Transverse colon (tissue), 4 donors: ENCODE data around the gene GPR152. TPM values are rescaled to one million over a fixed set of nuclear protein-coding genes. Genes with fewer than 3 reads are reported as not detected.

ENCODE experiments used
- DNase-seq: peaks from one replicate; pipeline ENCODE4 v3.0.0-alpha.2; 2019
- H3K27ac ChIP-seq, 4 donors: fragments of 200-600 bp; sonication (generic); 2 replicates each; pipeline ENCODE4 v1.5.1; 2016 to 2018; ENCODE audit warnings: inconsistent platforms in 4 of 4
- H3K27me3 ChIP-seq: fragments of 200-600 bp; sonication (generic); 2 replicates; pipeline ENCODE4 v1.5.1; 2017; ENCODE audit warnings: inconsistent platforms
- H3K36me3 ChIP-seq, 4 donors: fragments of 200-600 bp; sonication (generic); 2 replicates each; pipeline ENCODE4 v1.5.1; 2017 to 2019; ENCODE audit warnings: inconsistent platforms in 4 of 4
- H3K4me1 ChIP-seq, 4 donors: fragments of 200-600 bp; sonication (generic); 2 replicates each; pipeline ENCODE4 v1.5.1; 2017 to 2020; ENCODE audit warnings: inconsistent platforms in 4 of 4
- H3K4me3 ChIP-seq, 4 donors: fragments of 200-600 bp; sonication (generic); 1 replicate in 1 of 4; 2 replicates in 3 of 4; pipeline versions ENCODE4 v1.5.1 to v1.6.1; 2017 to 2019; ENCODE audit warnings: inconsistent platforms in 4 of 4
- H3K9me3 ChIP-seq, 2 donors: fragments of 200-600 bp; sonication (generic); 2 replicates each; pipeline ENCODE4 v1.5.1; 2017 to 2019; ENCODE audit warnings: inconsistent platforms in 2 of 2
- CTCF ChIP-seq, 5 experiments: fragments of 200-600 bp in 3 of 5; fragments of 450-650 bp in 2 of 5; sonication (generic) in 3 of 5; IDR thresholded peaks; 1 replicate in 2 of 5; 2 replicates in 3 of 5; pipeline ENCODE4 v1.5.1; 2016 to 2017; ENCODE audit warnings: antibody characterized with exemption in 5 of 5, inconsistent platforms in 3 of 5, mild to moderate bottlenecking in 2 of 5, moderate library complexity in 1 of 5
- EP300 ChIP-seq: sonication (generic); formaldehyde crosslinking; IDR thresholded peaks from one replicate; pipeline ENCODE4 v1.6.1; 2017; ENCODE audit warnings: antibody characterized with exemption, low read depth
- POLR2A ChIP-seq: fragments of 450-650 bp; IDR thresholded peaks from one replicate; pipeline ENCODE4 v1.6.1; 2016; ENCODE audit warnings: antibody characterized with exemption, mild to moderate bottlenecking, moderate library complexity
- POLR2AphosphoS5 ChIP-seq, 3 donors: sonication (generic); formaldehyde crosslinking; IDR thresholded peaks; one replicate each; pipeline ENCODE4 v1.6.1; 2016; ENCODE audit warnings: antibody characterized with exemption in 3 of 3
- WGBS, 2 donors: methylation state at CpG; one replicate each; pipeline ENCODE4 v1.1.5; 2018; ENCODE audit warnings: low coverage in 1 of 2; 5-methylcytosine and 5-hydroxymethylcytosine counted together
- in situ Hi-C, 4 donors: fragments of 200-750 bp; cut with MboI; loops; one replicate each; pipeline versions ENCODE4 v1.15.0 to v1.15.1; 2017; ENCODE audit warnings: low sequenced_read_pairs in 3 of 4, low pct_ligation_motif_present in 1 of 4, low pct_unique_long_range_greater_than_20kb in 1 of 4
- intact Hi-C: fragments of 100-400 bp; cut with DNase I; formaldehyde crosslinking; loops from one replicate; pipeline ENCODE4 v1.15.1; 2023; ENCODE audit warnings: low total_unique reads
- total RNA-seq, 4 donors: library from RNA; depleted of rRNA; stranded (reverse); fragments of >200 nt; gene quantifications; one replicate each; pipeline ENCODE4 v1.1.0, GENCODE V29; 2016

Gene GPR152
- total RNA-seq, 4 donors from 2014 or later = not detected

DNA sequence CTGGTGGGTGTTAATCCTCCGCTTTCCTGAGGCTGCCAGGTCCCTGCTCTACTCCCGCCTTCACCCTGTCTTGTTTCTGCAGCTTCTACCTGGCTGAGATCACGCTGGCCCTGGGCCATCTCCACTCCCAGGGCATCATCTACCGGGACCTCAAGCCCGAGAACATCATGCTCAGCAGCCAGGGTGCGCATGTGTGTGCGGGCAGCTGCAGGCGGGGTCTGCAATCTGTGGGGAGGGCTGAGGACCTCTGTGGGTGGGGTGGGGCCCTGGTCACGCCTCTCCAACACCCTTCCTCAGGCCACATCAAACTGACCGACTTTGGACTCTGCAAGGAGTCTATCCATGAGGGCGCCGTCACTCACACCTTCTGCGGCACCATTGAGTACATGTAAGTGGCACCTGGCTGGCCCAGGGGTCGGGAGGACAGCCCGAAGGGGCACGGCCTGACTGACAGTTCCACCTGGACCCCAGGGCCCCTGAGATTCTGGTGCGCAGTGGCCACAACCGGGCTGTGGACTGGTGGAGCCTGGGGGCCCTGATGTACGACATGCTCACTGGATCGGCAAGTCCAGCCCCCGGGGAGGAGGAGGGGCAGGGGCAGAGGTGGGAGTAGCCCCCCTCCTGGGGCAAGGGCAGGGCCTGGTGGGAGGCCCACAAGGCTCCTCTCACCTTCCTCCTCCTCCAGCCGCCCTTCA is 19.7 kb downstream of the GPR152 start:
- Histone ChIP-seq H3K27ac (no peak overlapping the region), H3K9me3 (no peaks in the 10 kb centered on the region), H3K4me1 (peaks cover 7 to 24% (median 15%) of the 10 kb centered on the region in 4 donors), H3K27me3 (no peaks in the 10 kb centered on the region), H3K4me3 (no peak overlapping the region), H3K36me3 (peaks cover 0 to 20% (median 7%) of the 10 kb centered on the region in 4 donors)
- TF ChIP-seq POLR2A (no peak), CTCF (IDR thresholded peaks at IDR 0.05) (no peak), POLR2AphosphoS5 (IDR thresholded peaks at IDR 0.05) (no peak), EP300 (no peak)
- in situ Hi-C loops (no loop called here), intact Hi-C loops (no loop called here)
- DNase-seq = no peak
- 89% methylated on average over 21 of the region's 22 CpGs; no CpG with 5 or more reads in 1 of the 2 donors for WGBS, 2 donors

DNA sequence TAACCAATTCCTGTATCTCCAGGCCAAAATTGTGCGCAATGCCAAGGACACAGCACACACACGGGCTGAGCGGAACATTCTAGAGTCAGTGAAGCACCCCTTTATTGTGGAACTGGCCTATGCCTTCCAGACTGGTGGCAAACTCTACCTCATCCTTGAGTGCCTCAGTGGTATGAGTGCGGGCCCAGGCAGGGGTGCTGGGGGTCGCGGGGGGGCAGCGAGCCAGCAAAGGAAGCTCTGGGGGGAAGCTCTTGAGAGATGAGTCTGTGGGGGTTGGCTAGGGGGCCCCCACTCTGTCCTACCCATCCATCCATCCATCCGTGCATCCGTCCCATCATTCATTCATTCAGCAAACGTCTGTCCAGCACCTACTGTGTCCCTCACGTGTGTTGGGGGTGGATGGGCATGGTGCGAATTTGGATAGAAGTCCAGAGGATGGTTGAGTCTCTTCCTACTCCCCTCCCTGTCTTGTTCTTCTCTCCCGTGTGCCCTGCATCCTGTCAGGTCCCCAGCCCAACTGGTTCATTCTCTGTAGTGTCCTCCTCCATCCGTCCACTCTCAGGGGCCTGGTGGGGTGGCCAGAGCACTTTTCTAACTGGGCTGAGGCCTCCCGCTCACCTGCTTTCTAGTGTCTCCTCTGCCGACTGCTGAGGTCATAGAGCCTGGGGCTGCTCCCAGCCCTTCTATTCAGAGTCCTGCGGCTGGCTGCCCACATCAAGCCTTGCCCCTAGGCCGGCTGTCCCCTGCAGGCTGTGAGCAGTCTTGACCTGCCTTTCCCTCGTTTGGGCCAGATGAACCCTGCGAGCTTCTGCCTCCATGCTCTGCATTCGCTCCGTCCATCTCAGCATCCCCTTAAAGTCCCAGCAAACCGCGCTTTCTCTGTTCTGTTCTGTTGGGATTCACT is 20.9 kb downstream of the GPR152 start:
- intact Hi-C loops (no loop called here), in situ Hi-C loops (no loop called here)
- Histone ChIP-seq H3K4me1 (peaks cover 11 to 24% (median 20%) of the 10 kb centered on the region in 4 donors), H3K27ac (no peak overlapping the region), H3K27me3 (no peaks in the 10 kb centered on the region), H3K36me3 (peaks cover 0 to 20% (median 7%) of the 10 kb centered on the region in 4 donors), H3K4me3 (no peak overlapping the region), H3K9me3 (no peaks in the 10 kb centered on the region)
- TF ChIP-seq CTCF (IDR thresholded peaks at IDR 0.05) = no peak
- no peak for TF ChIP-seq EP300
- 79 to 92% methylated on average over 6 to 24 of the region's 24 CpGs for WGBS, 2 donors
- DNase-seq = no peak

DNA sequence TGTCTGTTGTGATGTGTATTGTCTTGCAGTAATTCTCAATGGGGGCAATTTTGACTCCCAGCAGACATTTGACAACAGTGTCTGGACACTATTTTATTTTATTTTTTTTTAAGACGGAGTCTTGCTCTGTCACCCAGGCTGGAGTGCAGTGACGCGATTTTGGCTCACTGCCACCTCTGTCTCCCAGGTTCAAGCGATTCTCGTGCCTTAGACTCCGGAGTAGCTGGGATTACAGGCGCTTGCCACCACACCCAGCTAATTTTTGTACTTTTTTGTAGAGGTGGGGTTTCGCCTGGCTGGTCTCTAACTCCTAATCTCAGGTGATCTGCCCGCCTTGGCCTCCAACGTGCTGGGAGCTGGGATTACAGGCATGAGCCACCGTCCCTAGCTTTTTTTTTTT is 22.8 kb downstream of the GPR152 start:
- intact Hi-C loops (no loop called here), in situ Hi-C loops (no loop called here)
- H3K27ac ChIP-seq = peak overlapping the region in 1 of 4 donors; percentile 95
- H3K27me3 ChIP-seq = no peaks in the 10 kb centered on the region
- TF ChIP-seq POLR2A (no peak), CTCF (IDR thresholded peaks at IDR 0.05) (no peak), POLR2AphosphoS5 (IDR thresholded peaks at IDR 0.05) (no peak), EP300 (no peak)
- H3K36me3 ChIP-seq = peaks cover 0 to 20% (median 7%) of the 10 kb centered on the region in 4 donors
- no peak for DNase-seq
- H3K4me1 ChIP-seq = peaks cover 11 to 19% (median 15%) of the 10 kb centered on the region in 4 donors
- no peak overlapping the region for H3K4me3 ChIP-seq
- H3K9me3 ChIP-seq = no peaks in the 10 kb centered on the region
- WGBS, 2 donors = 74 to 79% methylated on average over 9 to 11 of the region's 11 CpGs

DNA sequence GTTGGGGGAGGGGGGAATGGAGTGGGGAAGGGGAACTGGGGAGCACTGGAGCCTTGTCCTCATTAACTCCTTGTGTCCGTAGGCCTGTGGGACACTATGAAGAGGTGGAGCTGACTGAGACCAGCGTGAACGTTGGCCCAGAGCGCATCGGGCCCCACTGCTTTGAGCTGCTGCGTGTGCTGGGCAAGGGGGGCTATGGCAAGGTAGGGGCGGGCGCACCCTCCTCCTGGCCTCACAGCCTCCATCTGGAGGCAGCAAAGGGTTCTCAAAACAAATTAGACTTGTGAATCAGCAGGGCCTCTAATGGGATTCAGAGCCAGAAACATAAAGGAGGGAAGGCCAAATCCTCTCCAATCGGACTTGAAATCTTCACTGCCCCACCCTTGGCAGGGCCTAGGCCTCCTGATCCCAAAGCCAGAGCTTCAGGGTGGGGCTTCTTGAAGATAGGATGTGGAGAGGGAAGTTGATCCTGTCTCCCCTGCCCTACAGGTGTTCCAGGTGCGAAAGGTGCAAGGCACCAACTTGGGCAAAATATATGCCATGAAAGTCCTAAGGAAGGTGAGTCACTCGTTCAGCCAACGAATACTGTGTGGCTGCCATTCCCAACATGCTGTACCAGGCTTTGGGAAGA is 23.4 kb downstream of the GPR152 start:
- intact Hi-C loops = no loop called here
- Histone ChIP-seq H3K27ac (peak overlapping the region; percentile 91 to 95 (median 94)), H3K4me3 (peak overlapping the region; percentile 85 to 95 (median 88)), H3K27me3 (no peaks in the 10 kb centered on the region), H3K4me1 (peaks cover 11 to 19% (median 15%) of the 10 kb centered on the region in 4 donors), H3K9me3 (no peaks in the 10 kb centered on the region), H3K36me3 (peaks cover 0 to 20% (median 7%) of the 10 kb centered on the region in 4 donors)
- TF ChIP-seq EP300 (no peak), POLR2AphosphoS5 (IDR thresholded peaks at IDR 0.05) (no peak), CTCF (IDR thresholded peaks at IDR 0.05) (no peak), POLR2A (no peak)
- in situ Hi-C loops = no loop called here
- no peak for DNase-seq
- 40 to 60% methylated on average over 1 to 12 of the region's 12 CpGs for WGBS, 2 donors
